NCI-H2196 treated with DMSO at 0.1 percent for 48 hours (cell line): ENCODE results near the gene MTCL1.
A peak's percentile ranks its signal among the peaks of the same experiment; 100 is the strongest.

Source experiments
- DNase-seq: peaks from one replicate; lab custom pipeline; 2025; ENCODE audit not compliant: unreplicated experiment; lab: John Stamatoyannopoulos, UW

MTCL1 gene

GRCh38 chr18:8686611-8687010 lies 18.7 kb upstream of the MTCL1 start:
- no peak for DNase-seq

- DNase-seq: no peak
Measured at GRCh38 chr18:8688216-8688800, 17.0 kb upstream of the MTCL1 start.

GRCh38 chr18:8688816-8689215 lies 16.5 kb upstream of the MTCL1 start:
- DNase-seq: no peak

GRCh38 chr18:8689517-8689916 lies 15.8 kb upstream of the MTCL1 start:
- DNase-seq: no peak

- no peak for DNase-seq
Measured at GRCh38 chr18:8694891-8695290, 10.5 kb upstream of the MTCL1 start.

- no peak for DNase-seq
Measured at GRCh38 chr18:8695932-8696517, 9.3 kb upstream of the MTCL1 start.

- DNase-seq: peak; percentile 28
Measured at GRCh38 chr18:8696749-8697211, 8.6 kb upstream of the MTCL1 start.

GRCh38 chr18:8699126-8699525 lies 6.2 kb upstream of the MTCL1 start:
- no peak for DNase-seq

GRCh38 chr18:8699948-8700347 lies 5.4 kb upstream of the MTCL1 start:
- DNase-seq: no peak

GRCh38 chr18:8701546-8702118 lies 3.7 kb upstream of the MTCL1 start:
- DNase-seq: no peak

GRCh38 chr18:8702668-8703067 lies 2.7 kb upstream of the MTCL1 start:
- no peak for DNase-seq

- DNase-seq: no peak
Measured at GRCh38 chr18:8703092-8703709, 2.2 kb upstream of the MTCL1 start.

- DNase-seq: no peak
Measured at GRCh38 chr18:8703781-8704301, 1.5 kb upstream of the MTCL1 start.

GRCh38 chr18:8704361-8705237 lies 757 bp upstream of the MTCL1 start:
- DNase-seq: peak; percentile 85

GRCh38 chr18:8705961-8706790 lies 820 bp downstream of the MTCL1 start:
- no peak for DNase-seq

- no peak for DNase-seq
Measured at GRCh38 chr18:8706791-8707555, 1.6 kb downstream of the MTCL1 start.

- no peak for DNase-seq
Measured at GRCh38 chr18:8707556-8708300, 2.4 kb downstream of the MTCL1 start.

GRCh38 chr18:8708670-8709069 lies 3.3 kb downstream of the MTCL1 start:
- DNase-seq: no peak
